BLaER1 treated with 17β-estradiol and CSF1 and Interleukin-3, amounts not matched to agents 10 nM and 100 nM (cell line): ENCODE measurements around the gene CYP3A4.

ENCODE experiments used
- H3K27ac ChIP-seq, 11 experiments: shearing (Covaris generic); formaldehyde crosslinking; 2 replicates each; pipeline ENCODE4 v1.8.1; 2022
- H3K27me3 ChIP-seq, 11 experiments: shearing (Covaris generic); formaldehyde crosslinking; 2 replicates each; pipeline ENCODE4 v1.8.1; 2022
- H3K36me3 ChIP-seq, 11 experiments: shearing (Covaris generic); formaldehyde crosslinking; 2 replicates each; pipeline ENCODE4 v1.8.1; 2022
- H3K4me1 ChIP-seq, 10 experiments: shearing (Covaris generic); formaldehyde crosslinking; 2 replicates each; pipeline ENCODE4 v1.8.1; 2022
- H3K4me2 ChIP-seq, 11 experiments: shearing (Covaris generic); formaldehyde crosslinking; 2 replicates each; pipeline ENCODE4 v1.8.1; 2022
- H3K4me3 ChIP-seq, 10 experiments: shearing (Covaris generic); formaldehyde crosslinking; 2 replicates each; pipeline ENCODE4 v1.8.1; 2022
- H3K9ac ChIP-seq, 11 experiments: shearing (Covaris generic); formaldehyde crosslinking; 2 replicates each; pipeline ENCODE4 v1.8.1; 2022
- H3K9me3 ChIP-seq, 11 experiments: shearing (Covaris generic); formaldehyde crosslinking; replicated peaks in 1 of 11; 2 replicates each; pipeline ENCODE4 v1.8.1; 2022
- H4K20me1 ChIP-seq, 11 experiments: shearing (Covaris generic); formaldehyde crosslinking; 2 replicates each; pipeline ENCODE4 v1.8.1; 2022
- Cebpa-rat ChIP-seq, 11 experiments: shearing (Covaris generic); IDR thresholded peaks; 2 replicates each; pipeline ENCODE4 v1.8.1; 2022

Gene CYP3A4

GRCh38 chr7:99784007-99784406, at the start of gene CYP3A4:
Gene CYP3A4, minus strand, starts transcription at chr7:99784184. Its CDS starts 103 bp downstream, at chr7:99784081.
- Histone ChIP-seq H3K4me3 (no peak within 1 kb of the TSS), H3K27ac (no peak within 1 kb of the TSS), H3K9ac (no peak within 1 kb of the TSS), H3K4me1 (no peaks in the 10 kb centered on the region), H4K20me1 (no peaks in the 10 kb centered on the region), H3K9me3 (peaks cover 0 to 3% (median 0%) of the 10 kb centered on the region in 11 experiments; a peak in 3 of 22 replicates), H3K27me3 (no peaks in the 10 kb centered on the region), H3K4me2 (no peak within 1 kb of the TSS), H3K36me3 (no peaks in the 10 kb centered on the region)
- TF ChIP-seq Cebpa-rat (IDR thresholded peaks at IDR 0.05): no peak

GRCh38 chr7:99833289-99833877, 49.4 kb upstream of the CYP3A4 start:
- no peak for TF ChIP-seq Cebpa-rat (IDR thresholded peaks at IDR 0.05)
- no peaks in the 10 kb centered on the region for H3K9me3 ChIP-seq

GRCh38 chr7:99831595-99831994, 47.6 kb upstream of the CYP3A4 start:
- no peak overlapping the region for H3K27ac ChIP-seq
- no peak overlapping the region for H3K9ac ChIP-seq
- H3K9me3 ChIP-seq: no peaks in the 10 kb centered on the region
- no peak for TF ChIP-seq Cebpa-rat (IDR thresholded peaks at IDR 0.05)
- H3K4me2 ChIP-seq: no peak overlapping the region
- no peaks in the 10 kb centered on the region for H3K36me3 ChIP-seq
- H3K27me3 ChIP-seq: no peaks in the 10 kb centered on the region
- H3K4me1 ChIP-seq: peaks cover 0 to 10% (median 0%) of the 10 kb centered on the region in 10 experiments; a peak in 1 of 20 replicates
- H3K4me3 ChIP-seq: no peak overlapping the region
- H4K20me1 ChIP-seq: no peaks in the 10 kb centered on the region

More at GRCh38 chr7:99833289-99833877, 49.4 kb upstream of the CYP3A4 start:
- Histone ChIP-seq H3K4me2 (no peak overlapping the region), H3K4me3 (no peak overlapping the region), H3K4me1 (peaks cover 0 to 27% (median 0%) of the 10 kb centered on the region in 10 experiments; a peak in 5 of 20 replicates), H3K36me3 (no peaks in the 10 kb centered on the region), H3K27ac (no peak overlapping the region), H3K9ac (no peak overlapping the region), H4K20me1 (no peaks in the 10 kb centered on the region), H3K27me3 (no peaks in the 10 kb centered on the region)

- no peaks in the 10 kb centered on the region for H3K27me3 ChIP-seq
- H3K4me3 ChIP-seq: no peak overlapping the region
- no peak for TF ChIP-seq Cebpa-rat (IDR thresholded peaks at IDR 0.05)
- H4K20me1 ChIP-seq: no peaks in the 10 kb centered on the region
- H3K9me3 ChIP-seq: no peaks in the 10 kb centered on the region
- no peaks in the 10 kb centered on the region for H3K36me3 ChIP-seq
- H3K9ac ChIP-seq: no peak overlapping the region
- H3K4me1 ChIP-seq: peaks cover 0 to 5% (median 0%) of the 10 kb centered on the region in 10 experiments; a peak in 1 of 20 replicates
- H3K27ac ChIP-seq: no peak overlapping the region
- H3K4me2 ChIP-seq: no peak overlapping the region
Observed at GRCh38 chr7:99829524-99830160, 45.7 kb upstream of the CYP3A4 start.

- TF ChIP-seq Cebpa-rat (IDR thresholded peaks at IDR 0.05): no peak
- no peak overlapping the region for H3K4me2 ChIP-seq
- peaks cover 0 to 5% (median 0%) of the 10 kb centered on the region in 10 experiments; a peak in 1 of 20 replicates for H3K4me1 ChIP-seq
- H3K4me3 ChIP-seq: no peak overlapping the region
- no peak overlapping the region for H3K27ac ChIP-seq
- peaks cover 0 to 4% (median 0%) of the 10 kb centered on the region in 11 experiments; a peak in 3 of 22 replicates for H3K9me3 ChIP-seq
- no peak overlapping the region for H3K9ac ChIP-seq
- H3K36me3 ChIP-seq: no peaks in the 10 kb centered on the region
- no peaks in the 10 kb centered on the region for H4K20me1 ChIP-seq
- H3K27me3 ChIP-seq: no peaks in the 10 kb centered on the region
Observed at GRCh38 chr7:99828811-99829210, 44.8 kb upstream of the CYP3A4 start.

GRCh38 chr7:99827040-99827778, 43.2 kb upstream of the CYP3A4 start:
- no peaks in the 10 kb centered on the region for H3K27me3 ChIP-seq
- no peak overlapping the region for H3K9ac ChIP-seq
- no peak overlapping the region for H3K4me3 ChIP-seq
- no peaks in the 10 kb centered on the region for H4K20me1 ChIP-seq
- no peaks in the 10 kb centered on the region for H3K4me1 ChIP-seq
- no peaks in the 10 kb centered on the region for H3K36me3 ChIP-seq
- H3K27ac ChIP-seq: no peak overlapping the region
- TF ChIP-seq Cebpa-rat (IDR thresholded peaks at IDR 0.05): no peak
- H3K9me3 ChIP-seq: peaks cover 0 to 11% (median 4%) of the 10 kb centered on the region in 11 experiments; a peak in 5 of 22 replicates
- no peak overlapping the region for H3K4me2 ChIP-seq

GRCh38 chr7:99825873-99826272, 41.9 kb upstream of the CYP3A4 start:
- H4K20me1 ChIP-seq: no peaks in the 10 kb centered on the region
- no peak overlapping the region for H3K27ac ChIP-seq
- TF ChIP-seq Cebpa-rat (IDR thresholded peaks at IDR 0.05): no peak

GRCh38 chr7:99825452-99825851, 41.5 kb upstream of the CYP3A4 start:
- H3K4me1 ChIP-seq: no peaks in the 10 kb centered on the region
- H3K4me2 ChIP-seq: no peak overlapping the region
- no peak overlapping the region for H3K27ac ChIP-seq
- peaks cover 0 to 11% (median 4%) of the 10 kb centered on the region in 11 experiments; a peak in 5 of 22 replicates for H3K9me3 ChIP-seq
- no peaks in the 10 kb centered on the region for H4K20me1 ChIP-seq
- H3K27me3 ChIP-seq: no peaks in the 10 kb centered on the region
- H3K36me3 ChIP-seq: no peaks in the 10 kb centered on the region
- H3K4me3 ChIP-seq: no peak overlapping the region
- no peak for TF ChIP-seq Cebpa-rat (IDR thresholded peaks at IDR 0.05)
- H3K9ac ChIP-seq: no peak overlapping the region

More at GRCh38 chr7:99825873-99826272, 41.9 kb upstream of the CYP3A4 start:
- peaks cover 0 to 11% (median 4%) of the 10 kb centered on the region in 11 experiments; a peak in 5 of 22 replicates for H3K9me3 ChIP-seq
- H3K4me3 ChIP-seq: no peak overlapping the region
- no peaks in the 10 kb centered on the region for H3K4me1 ChIP-seq
- H3K27me3 ChIP-seq: no peaks in the 10 kb centered on the region
- H3K36me3 ChIP-seq: no peaks in the 10 kb centered on the region
- H3K9ac ChIP-seq: no peak overlapping the region
- no peak overlapping the region for H3K4me2 ChIP-seq

GRCh38 chr7:99824091-99824490, 40.1 kb upstream of the CYP3A4 start:
- Histone ChIP-seq H3K4me2 (no peak overlapping the region), H3K9ac (no peak overlapping the region), H3K36me3 (no peaks in the 10 kb centered on the region), H3K27me3 (no peaks in the 10 kb centered on the region), H3K9me3 (peaks cover 0 to 11% (median 4%) of the 10 kb centered on the region in 11 experiments; a peak in 5 of 22 replicates), H3K27ac (no peak overlapping the region), H4K20me1 (no peaks in the 10 kb centered on the region), H3K4me1 (no peaks in the 10 kb centered on the region), H3K4me3 (no peak overlapping the region)
- TF ChIP-seq Cebpa-rat (IDR thresholded peaks at IDR 0.05): no peak
